Liver (tissue), 9 donors: Measurements from ENCODE around the gene DOCK8. TPM values are rescaled to one million over a fixed set of nuclear protein-coding genes. Genes with fewer than 3 reads are reported as not detected.
A peak's percentile ranks its signal among the peaks of the same experiment; 100 is the strongest.

Experiments
- DNase-seq: peaks from one replicate; pipeline ENCODE4 v3.0.0-alpha.2; 2017; ENCODE audit warnings: low spot score
- H3K27ac ChIP-seq, 2 donors: one replicate each; pipeline ENCODE4 v1.7.0; 2013; ENCODE audit warnings: inconsistent platforms in 2 of 2, low read length in 2 of 2, control low read depth in 1 of 2, low read depth in 1 of 2, mild to moderate bottlenecking in 1 of 2
- H3K27me3 ChIP-seq, 4 donors: one replicate each; pipeline versions ENCODE4 v1.6.1 to v1.7.0; 2013; ENCODE audit warnings: low read length in 3 of 4, inconsistent platforms in 1 of 4, mild to moderate bottlenecking in 1 of 4, moderate library complexity in 1 of 4; ENCODE audit not compliant: control insufficient read depth in 4 of 4, insufficient read depth in 4 of 4
- H3K36me3 ChIP-seq, 4 donors: one replicate each; pipeline versions ENCODE4 v1.6.1 to v1.7.0; 2013; ENCODE audit warnings: low read length in 3 of 4, mild to moderate bottlenecking in 3 of 4, low read depth in 1 of 4, moderate library complexity in 1 of 4; ENCODE audit not compliant: control insufficient read depth in 4 of 4, insufficient read depth in 3 of 4
- H3K4me1 ChIP-seq, 4 donors: one replicate each; pipeline versions ENCODE4 v1.6.1 to v1.7.0; 2013; ENCODE audit warnings: low read length in 3 of 4, mild to moderate bottlenecking in 3 of 4, moderate library complexity in 1 of 4; ENCODE audit not compliant: control insufficient read depth in 4 of 4, insufficient read depth in 4 of 4
- H3K4me3 ChIP-seq, 3 donors: one replicate each; pipeline versions ENCODE4 v1.6.1 to v1.7.0; 2013; ENCODE audit warnings: low read length in 3 of 3, control low read depth in 1 of 3, low read depth in 1 of 3, mild to moderate bottlenecking in 1 of 3
- H3K9ac ChIP-seq, 2 donors: one replicate each; pipeline ENCODE4 v1.7.0; 2013; ENCODE audit warnings: low read length in 2 of 2, mild to moderate bottlenecking in 2 of 2, moderate library complexity in 2 of 2, control low read depth in 1 of 2, low read depth in 1 of 2
- H3K9me3 ChIP-seq, 4 donors: one replicate each; pipeline versions ENCODE4 v1.6.1 to v1.7.0; 2013; ENCODE audit warnings: low read length in 3 of 4; ENCODE audit not compliant: control insufficient read depth in 4 of 4
- EGR1 ChIP-seq, 2 donors: IDR thresholded peaks; 2 replicates each; pipeline ENCODE4 v1.6.1; 2016 to 2018; ENCODE audit warnings: antibody characterized with exemption in 2 of 2, low read depth in 2 of 2
- FOXA1 ChIP-seq: IDR thresholded peaks from 2 replicates; pipeline ENCODE4 v1.6.1; 2016; ENCODE audit warnings: antibody characterized with exemption
- HNF4A ChIP-seq, 2 donors: conservative IDR thresholded peaks; 2 replicates each; pipeline ENCODE4 v1.6.1; 2016; ENCODE audit warnings: antibody characterized with exemption in 2 of 2, mild to moderate bottlenecking in 2 of 2
- HNF4G ChIP-seq: IDR thresholded peaks from 2 replicates; pipeline ENCODE4 v1.6.1; 2016; ENCODE audit warnings: antibody characterized with exemption
- JUND ChIP-seq, 2 donors: IDR thresholded peaks; 2 replicates each; pipeline ENCODE4 v1.6.1; 2016; ENCODE audit warnings: antibody characterized with exemption in 2 of 2
- NR2F2 ChIP-seq: IDR thresholded peaks from 2 replicates; pipeline ENCODE4 v1.6.1; 2016; ENCODE audit warnings: antibody characterized with exemption
- RAD21 ChIP-seq, 2 donors: IDR thresholded peaks; 2 replicates each; pipeline ENCODE4 v1.6.1; 2016; ENCODE audit warnings: antibody characterized with exemption in 2 of 2, mild to moderate bottlenecking in 2 of 2
- RXRA ChIP-seq, 2 donors: IDR thresholded peaks; 2 replicates each; pipeline ENCODE4 v1.6.1; 2017 to 2018; ENCODE audit warnings: antibody characterized with exemption in 2 of 2, mild to moderate bottlenecking in 1 of 2
- SP1 ChIP-seq: IDR thresholded peaks from 2 replicates; pipeline ENCODE4 v1.6.1; 2018; ENCODE audit warnings: antibody characterized with exemption, mild to moderate bottlenecking
- TAF1 ChIP-seq: conservative IDR thresholded peaks from 2 replicates; pipeline ENCODE4 v1.6.1; 2016; ENCODE audit warnings: antibody characterized with exemption, mild to moderate bottlenecking
- YY1 ChIP-seq: IDR thresholded peaks from 2 replicates; pipeline ENCODE4 v1.6.1; 2016; ENCODE audit warnings: antibody characterized with exemption, mild to moderate bottlenecking
- WGBS: extraction: QIAGEN DNeasy Blood & Tissue Kit; methylation state at CpG from one replicate; pipeline ENCODE4 v1.1.7; 2013; 5-methylcytosine and 5-hydroxymethylcytosine counted together
- polyA plus RNA-seq, 2 donors: library from polyadenylated mRNA; stranded (reverse) in 1 of 2; unstranded in 1 of 2; fragments of 200-250 nt in 1 of 2; fragments of >200 nt in 1 of 2; fragmentation: Nextera tagmentation in 1 of 2; extraction: Ambion mirVana in 1 of 2; gene quantifications; one replicate each; pipeline versions ENCODE4 v1.2.1 to v1.2.3, GENCODE V29; 2013 to 2015
- total RNA-seq, 2 donors: library from RNA; depleted of rRNA; stranded (reverse); fragments of >200 nt; gene quantifications; one replicate each; pipeline ENCODE4 v1.2.3, GENCODE V29; 2014
- TF ChIP-seq, protein P1 (sequence below): IDR thresholded peaks from 2 replicates; pipeline ENCODE4 v1.6.1; 2016; ENCODE audit warnings: antibody characterized with exemption
- TF ChIP-seq, protein P2 (sequence below): IDR thresholded peaks from 2 replicates; pipeline ENCODE4 v1.6.1; 2016; ENCODE audit warnings: antibody characterized with exemption
- TF ChIP-seq, protein P3 (sequence below): fragments of 150-350 bp; IDR thresholded peaks from 2 replicates; pipeline ENCODE4 v1.5.1; 2017; ENCODE audit warnings: improper control_type of control experiment, low read depth, low read length; ENCODE audit not compliant: missing input control
- TF ChIP-seq, protein P4 (sequence below): IDR thresholded peaks from 2 replicates; pipeline ENCODE4 v1.6.1; 2016; ENCODE audit warnings: antibody characterized with exemption, mild to moderate bottlenecking
- donor health status: healthy.
- donor health status: healthy.
- donor health status: healthy.
- donor health status: healthy.
- donor health status: healthy.

DOCK8 gene
- total and polyA plus RNA-seq, 4 donors = 3.8 to 22.6 (median 7.4) TPM

DNA sequence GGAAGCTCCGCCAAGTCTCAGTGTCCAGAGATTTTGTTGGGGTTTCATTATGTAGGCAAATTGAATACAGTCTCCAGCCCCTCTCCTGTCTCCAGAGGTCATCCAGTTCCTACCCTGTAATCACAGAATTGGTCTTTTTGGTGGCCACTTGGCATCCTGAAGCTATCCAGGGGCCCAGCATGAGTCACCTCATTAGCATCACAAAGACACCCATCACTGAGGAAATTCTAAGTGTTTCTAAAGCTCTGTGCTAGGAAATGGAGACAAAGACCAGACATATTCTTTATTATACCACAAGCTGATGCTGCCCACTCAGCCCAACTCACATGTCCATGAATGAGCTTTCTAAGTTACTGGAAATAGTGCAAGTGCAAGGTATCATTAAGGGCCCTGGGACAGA is 229.9 kb downstream of the DOCK8 start:
- no peak overlapping the region for H3K9ac ChIP-seq
- TF ChIP-seq JUND (IDR thresholded peaks at IDR 0.05) = no peak
- TF ChIP-seq TAF1 = no peak
- TF ChIP-seq, protein P1, sequence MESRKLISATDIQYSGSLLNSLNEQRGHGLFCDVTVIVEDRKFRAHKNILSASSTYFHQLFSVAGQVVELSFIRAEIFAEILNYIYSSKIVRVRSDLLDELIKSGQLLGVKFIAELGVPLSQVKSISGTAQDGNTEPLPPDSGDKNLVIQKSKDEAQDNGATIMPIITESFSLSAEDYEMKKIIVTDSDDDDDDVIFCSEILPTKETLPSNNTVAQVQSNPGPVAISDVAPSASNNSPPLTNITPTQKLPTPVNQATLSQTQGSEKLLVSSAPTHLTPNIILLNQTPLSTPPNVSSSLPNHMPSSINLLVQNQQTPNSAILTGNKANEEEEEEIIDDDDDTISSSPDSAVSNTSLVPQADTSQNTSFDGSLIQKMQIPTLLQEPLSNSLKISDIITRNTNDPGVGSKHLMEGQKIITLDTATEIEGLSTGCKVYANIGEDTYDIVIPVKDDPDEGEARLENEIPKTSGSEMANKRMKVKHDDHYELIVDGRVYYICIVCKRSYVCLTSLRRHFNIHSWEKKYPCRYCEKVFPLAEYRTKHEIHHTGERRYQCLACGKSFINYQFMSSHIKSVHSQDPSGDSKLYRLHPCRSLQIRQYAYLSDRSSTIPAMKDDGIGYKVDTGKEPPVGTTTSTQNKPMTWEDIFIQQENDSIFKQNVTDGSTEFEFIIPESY = no peak
- no peak for TF ChIP-seq HNF4G
- TF ChIP-seq SP1 = no peak
- no peak for TF ChIP-seq EGR1 (IDR thresholded peaks at IDR 0.05; ENCODE audit: low read depth in 2 of 2)
- no peak for TF ChIP-seq RXRA (IDR thresholded peaks at IDR 0.05)
- TF ChIP-seq YY1 = no peak
- TF ChIP-seq, protein P2, sequence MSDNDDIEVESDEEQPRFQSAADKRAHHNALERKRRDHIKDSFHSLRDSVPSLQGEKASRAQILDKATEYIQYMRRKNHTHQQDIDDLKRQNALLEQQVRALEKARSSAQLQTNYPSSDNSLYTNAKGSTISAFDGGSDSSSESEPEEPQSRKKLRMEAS = no peak
- TF ChIP-seq, protein P3, sequence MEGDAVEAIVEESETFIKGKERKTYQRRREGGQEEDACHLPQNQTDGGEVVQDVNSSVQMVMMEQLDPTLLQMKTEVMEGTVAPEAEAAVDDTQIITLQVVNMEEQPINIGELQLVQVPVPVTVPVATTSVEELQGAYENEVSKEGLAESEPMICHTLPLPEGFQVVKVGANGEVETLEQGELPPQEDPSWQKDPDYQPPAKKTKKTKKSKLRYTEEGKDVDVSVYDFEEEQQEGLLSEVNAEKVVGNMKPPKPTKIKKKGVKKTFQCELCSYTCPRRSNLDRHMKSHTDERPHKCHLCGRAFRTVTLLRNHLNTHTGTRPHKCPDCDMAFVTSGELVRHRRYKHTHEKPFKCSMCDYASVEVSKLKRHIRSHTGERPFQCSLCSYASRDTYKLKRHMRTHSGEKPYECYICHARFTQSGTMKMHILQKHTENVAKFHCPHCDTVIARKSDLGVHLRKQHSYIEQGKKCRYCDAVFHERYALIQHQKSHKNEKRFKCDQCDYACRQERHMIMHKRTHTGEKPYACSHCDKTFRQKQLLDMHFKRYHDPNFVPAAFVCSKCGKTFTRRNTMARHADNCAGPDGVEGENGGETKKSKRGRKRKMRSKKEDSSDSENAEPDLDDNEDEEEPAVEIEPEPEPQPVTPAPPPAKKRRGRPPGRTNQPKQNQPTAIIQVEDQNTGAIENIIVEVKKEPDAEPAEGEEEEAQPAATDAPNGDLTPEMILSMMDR = no peak
- no peak for TF ChIP-seq NR2F2
- no peak overlapping the region for H3K27ac ChIP-seq
- peaks cover 0 to 6% (median 0%) of the 10 kb centered on the region in 4 donors for H3K27me3 ChIP-seq
- 94% methylated on average over 1 of the region's 1 CpG for WGBS
- H3K36me3 ChIP-seq = peaks cover 0 to 6% (median 1%) of the 10 kb centered on the region in 4 donors
- no peaks in the 10 kb centered on the region for H3K4me1 ChIP-seq
- no peak overlapping the region for H3K4me3 ChIP-seq
- no peaks in the 10 kb centered on the region for H3K9me3 ChIP-seq
- no peak for DNase-seq

DNA sequence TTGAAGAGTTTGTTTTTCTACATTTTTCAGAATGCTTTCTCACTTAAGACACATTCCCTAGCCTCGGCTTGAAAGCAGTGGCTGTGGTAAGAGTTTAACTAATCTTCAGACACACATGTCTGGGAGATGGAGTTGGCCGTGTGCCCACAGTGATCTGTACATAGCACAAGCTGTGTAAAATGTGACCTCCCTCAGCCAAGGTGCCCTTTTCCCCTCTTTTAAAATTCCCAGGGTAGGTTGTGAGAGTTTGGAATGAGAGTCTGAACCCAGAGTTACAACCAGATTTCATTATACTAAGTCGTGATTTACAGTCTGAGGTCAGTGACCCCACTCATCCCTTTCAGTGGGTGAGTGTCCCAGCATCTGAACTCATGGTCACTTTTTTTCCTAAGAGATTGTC is 230.4 kb downstream of the DOCK8 start:
- no peak overlapping the region for H3K4me3 ChIP-seq
- H3K4me1 ChIP-seq = no peaks in the 10 kb centered on the region
- H3K36me3 ChIP-seq = peaks cover 0 to 6% (median 1%) of the 10 kb centered on the region in 4 donors
- WGBS = 64% methylated on average over 3 of the region's 3 CpGs
- no peak for TF ChIP-seq HNF4A (conservative IDR thresholded peaks at IDR 0.05)
- peak; percentile 48 to 61 for TF ChIP-seq RXRA (IDR thresholded peaks at IDR 0.05)
- no peak for TF ChIP-seq FOXA1
- TF ChIP-seq RAD21 (IDR thresholded peaks at IDR 0.05) = no peak
- peak; percentile 54 for TF ChIP-seq NR2F2
- H3K27ac ChIP-seq = no peak overlapping the region
- no peaks in the 10 kb centered on the region for H3K9me3 ChIP-seq
- DNase-seq = peak; percentile 50
- H3K9ac ChIP-seq = no peak overlapping the region
- H3K27me3 ChIP-seq = peaks cover 0 to 6% (median 0%) of the 10 kb centered on the region in 4 donors

DNA sequence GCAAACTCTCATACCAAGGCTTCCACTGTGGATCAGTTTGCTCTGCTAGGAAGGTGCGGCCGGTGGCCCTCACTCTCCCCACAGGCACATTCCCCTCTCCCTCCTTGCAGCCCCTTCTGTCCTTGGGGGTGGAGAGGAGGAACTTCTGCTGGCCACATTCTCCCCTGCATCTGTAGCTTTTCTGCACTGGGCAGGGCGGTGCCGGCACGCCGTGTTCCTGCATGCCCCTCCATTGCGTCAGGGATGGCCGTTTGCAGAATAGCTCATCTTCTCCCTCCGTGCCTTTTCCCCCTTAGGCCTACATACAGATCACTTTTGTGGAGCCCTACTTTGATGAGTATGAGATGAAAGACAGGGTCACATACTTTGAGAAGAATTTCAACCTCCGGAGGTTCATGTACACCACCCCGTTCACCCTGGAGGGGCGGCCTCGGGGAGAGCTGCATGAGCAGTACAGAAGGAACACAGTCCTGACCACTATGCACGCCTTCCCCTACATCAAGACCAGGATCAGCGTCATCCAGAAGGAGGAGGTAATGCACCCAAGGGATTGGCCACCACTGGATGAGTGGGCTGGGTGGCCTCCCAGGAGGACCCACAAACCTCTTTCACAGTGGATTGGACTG is 231.5 kb downstream of the DOCK8 start:
- H3K4me1 ChIP-seq = no peaks in the 10 kb centered on the region
- no peak overlapping the region for H3K4me3 ChIP-seq
- no peak for DNase-seq
- no peak overlapping the region for H3K27ac ChIP-seq
- H3K9ac ChIP-seq = no peak overlapping the region
- WGBS = 91% methylated on average over 15 of the region's 15 CpGs
- TF ChIP-seq HNF4A (conservative IDR thresholded peaks at IDR 0.05) (no peak), JUND (IDR thresholded peaks at IDR 0.05) (no peak)
- TF ChIP-seq, protein P4, sequence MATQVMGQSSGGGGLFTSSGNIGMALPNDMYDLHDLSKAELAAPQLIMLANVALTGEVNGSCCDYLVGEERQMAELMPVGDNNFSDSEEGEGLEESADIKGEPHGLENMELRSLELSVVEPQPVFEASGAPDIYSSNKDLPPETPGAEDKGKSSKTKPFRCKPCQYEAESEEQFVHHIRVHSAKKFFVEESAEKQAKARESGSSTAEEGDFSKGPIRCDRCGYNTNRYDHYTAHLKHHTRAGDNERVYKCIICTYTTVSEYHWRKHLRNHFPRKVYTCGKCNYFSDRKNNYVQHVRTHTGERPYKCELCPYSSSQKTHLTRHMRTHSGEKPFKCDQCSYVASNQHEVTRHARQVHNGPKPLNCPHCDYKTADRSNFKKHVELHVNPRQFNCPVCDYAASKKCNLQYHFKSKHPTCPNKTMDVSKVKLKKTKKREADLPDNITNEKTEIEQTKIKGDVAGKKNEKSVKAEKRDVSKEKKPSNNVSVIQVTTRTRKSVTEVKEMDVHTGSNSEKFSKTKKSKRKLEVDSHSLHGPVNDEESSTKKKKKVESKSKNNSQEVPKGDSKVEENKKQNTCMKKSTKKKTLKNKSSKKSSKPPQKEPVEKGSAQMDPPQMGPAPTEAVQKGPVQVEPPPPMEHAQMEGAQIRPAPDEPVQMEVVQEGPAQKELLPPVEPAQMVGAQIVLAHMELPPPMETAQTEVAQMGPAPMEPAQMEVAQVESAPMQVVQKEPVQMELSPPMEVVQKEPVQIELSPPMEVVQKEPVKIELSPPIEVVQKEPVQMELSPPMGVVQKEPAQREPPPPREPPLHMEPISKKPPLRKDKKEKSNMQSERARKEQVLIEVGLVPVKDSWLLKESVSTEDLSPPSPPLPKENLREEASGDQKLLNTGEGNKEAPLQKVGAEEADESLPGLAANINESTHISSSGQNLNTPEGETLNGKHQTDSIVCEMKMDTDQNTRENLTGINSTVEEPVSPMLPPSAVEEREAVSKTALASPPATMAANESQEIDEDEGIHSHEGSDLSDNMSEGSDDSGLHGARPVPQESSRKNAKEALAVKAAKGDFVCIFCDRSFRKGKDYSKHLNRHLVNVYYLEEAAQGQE = no peak
- no peaks in the 10 kb centered on the region for H3K9me3 ChIP-seq
- peaks cover 0 to 1% (median 0%) of the 10 kb centered on the region in 4 donors for H3K27me3 ChIP-seq
- peaks cover 0 to 10% (median 1%) of the 10 kb centered on the region in 4 donors for H3K36me3 ChIP-seq
